HepG2 (cell line): ENCODE results near the gene CORO7. TPM values are rescaled to one million over a fixed set of nuclear protein-coding genes. Genes with fewer than 3 reads are reported as not detected.
A peak's percentile ranks its signal among the peaks of the same experiment; 100 is the strongest.

Experiments
- ATAC-seq: fragments of 200-7000 bp; cut with Tn5 transposase; 3 replicates; pipeline ENCODE4 v1.9.1; 2020; ENCODE audit warnings: mild to moderate bottlenecking, moderate library complexity
- BruUV-seq: library from RNA; stranded (reverse); fragments of 400-500 nt; replicated peaks from 2 replicates; lab custom pipeline; 2021; lab: Mats Ljungman, UMichigan
- CTCF ChIA-PET: fragments of 300-600 bp; formaldehyde crosslinking; extraction: SDS; loops from one replicate; lab custom pipeline; 2021; ENCODE audit warnings: low total read pairs, inconsistent platforms, low intra/inter-chr PET ratio; lab: Yijun Ruan, JAX
- POLR2A ChIA-PET: fragments of 350-600 bp; sonication (Branson Sonifier 250); formaldehyde crosslinking; loops from one replicate; lab custom pipeline; 2020; ENCODE audit warnings: antibody characterized with exemption, inconsistent platforms; lab: Yijun Ruan, JAX
- DNase-seq: peaks from one replicate; pipeline ENCODE4 v3.0.0-alpha.2; 2015; ENCODE audit warnings: low spot score
- FAIRE-seq: peaks from 3 replicates; lab custom pipeline; 2011; peaks lifted over from hg19 to GRCh38; lab: Jason Lieb, UNC
- H2AFZ ChIP-seq: one replicate; pipeline ENCODE4 v1.6.1; 2011; ENCODE audit warnings: low read length, inconsistent platforms
- H3K27ac ChIP-seq: fragments of 300-600 bp; 3 replicates; pipeline ENCODE4 v1.8.0; 2011; ENCODE audit warnings: mixed run types, mild to moderate bottlenecking, mixed read lengths, low read length, inconsistent platforms; ENCODE audit not compliant: insufficient read depth; ENCODE audit errors: extremely low read length
- H3K27me3 ChIP-seq, 2 experiments: fragments of 200-600 bp in 1 of 2; 2 replicates in 1 of 2; 3 replicates in 1 of 2; pipeline versions ENCODE4 v1.6.0 to v1.8.0; 2011; ENCODE audit warnings: low read length in 2 of 2, mild to moderate bottlenecking in 2 of 2, moderate library complexity in 2 of 2, inconsistent platforms in 1 of 2; ENCODE audit not compliant: insufficient read depth in 2 of 2, control insufficient read depth in 1 of 2
- H3K36me3 ChIP-seq, 2 experiments: fragments of 200-600 bp in 1 of 2; replicated peaks in 1 of 2; 2 replicates in 1 of 2; 3 replicates in 1 of 2; pipeline versions ENCODE4 v1.5.1 to v1.8.0; 2011; ENCODE audit warnings: low read length in 2 of 2, inconsistent platforms in 1 of 2; ENCODE audit not compliant: insufficient read depth in 2 of 2, control insufficient read depth in 1 of 2
- H3K4me1 ChIP-seq: 2 replicates; pipeline ENCODE4 v1.5.1; 2012; ENCODE audit warnings: low read length, inconsistent platforms; ENCODE audit not compliant: insufficient read depth
- H3K4me2 ChIP-seq: 2 replicates; pipeline ENCODE4 v1.6.0; 2011; ENCODE audit warnings: low read depth, low read length, inconsistent platforms
- H3K4me3 ChIP-seq, 3 experiments: fragments of 200-600 bp in 1 of 3; sonication (generic), shearing (Covaris generic) in 1 of 3; replicated peaks in 1 of 3; 2 replicates each; pipeline ENCODE4 v1.5.1; 2011 to 2016; ENCODE audit warnings: low read length in 3 of 3, inconsistent platforms in 2 of 3, low read depth in 2 of 3, mild to moderate bottlenecking in 2 of 3, control low read depth in 1 of 3, mixed read lengths in 1 of 3; ENCODE audit not compliant: insufficient read depth in 1 of 3
- H3K79me2 ChIP-seq: one replicate; pipeline ENCODE4 v1.6.1; 2011; ENCODE audit warnings: low read length, inconsistent platforms; ENCODE audit not compliant: insufficient read depth
- H3K9ac ChIP-seq: 2 replicates; pipeline ENCODE4 v1.6.0; 2011; ENCODE audit warnings: mild to moderate bottlenecking, low read depth, low read length, inconsistent platforms; ENCODE audit not compliant: insufficient read depth
- H3K9me3 ChIP-seq: 2 replicates; pipeline ENCODE4 v1.5.1; 2012; ENCODE audit warnings: mild to moderate bottlenecking, low read length
- H4K20me1 ChIP-seq: 2 replicates; pipeline ENCODE4 v1.6.0; 2011; ENCODE audit warnings: inconsistent platforms, mild to moderate bottlenecking, low read length, moderate library complexity; ENCODE audit not compliant: insufficient read depth
- CEBPG ChIP-seq: IDR thresholded peaks from 2 replicates; pipeline ENCODE4 v1.6.1; 2016
- GFI1 ChIP-seq: sonication (generic); formaldehyde crosslinking; IDR thresholded peaks from 2 replicates; pipeline ENCODE4 v1.5.0; 2020; ENCODE audit warnings: missing genetic modification reagents, mild to moderate bottlenecking, borderline replicate concordance
- MED1 ChIP-seq: sonication (generic); formaldehyde crosslinking; IDR thresholded peaks from 2 replicates; pipeline ENCODE4 v1.4.0; 2020; ENCODE audit warnings: missing genetic modification reagents
- MEF2D ChIP-seq: sonication (generic); formaldehyde crosslinking; IDR thresholded peaks from 2 replicates; pipeline ENCODE4 v1.5.1; 2020; ENCODE audit warnings: mild to moderate bottlenecking, missing genetic modification reagents
- PBX2 ChIP-seq: IDR thresholded peaks from 2 replicates; pipeline ENCODE4 v1.6.1; 2016; ENCODE audit warnings: control low read depth
- REXO4 ChIP-seq: sonication (generic); formaldehyde crosslinking; IDR thresholded peaks from 2 replicates; pipeline ENCODE4 v1.8.0; 2022; ENCODE audit warnings: missing genetic modification reagents, mild to moderate bottlenecking, borderline replicate concordance
- SIN3A ChIP-seq: IDR thresholded peaks from 2 replicates; pipeline ENCODE4 v1.6.1; 2011; ENCODE audit warnings: low read depth, mild to moderate bottlenecking, control low read depth, low read length, borderline replicate concordance
- SMAD9 ChIP-seq: sonication (generic); formaldehyde crosslinking; IDR thresholded peaks from 2 replicates; pipeline ENCODE4 v1.5.1; 2020; ENCODE audit warnings: mild to moderate bottlenecking, missing genetic modification reagents
- ZBTB39 ChIP-seq: sonication (generic); formaldehyde crosslinking; IDR thresholded peaks from 2 replicates; pipeline ENCODE4 v1.5.0; 2020; ENCODE audit warnings: missing genetic modification reagents
- ZNF468 ChIP-seq: sonication (generic); formaldehyde crosslinking; IDR thresholded peaks from 2 replicates; pipeline ENCODE4 v1.8.0; 2022; ENCODE audit warnings: mild to moderate bottlenecking, moderate library complexity, missing genetic modification reagents
- ZNF563 ChIP-seq: sonication (generic); formaldehyde crosslinking; IDR thresholded peaks from 2 replicates; pipeline ENCODE4 v1.8.0; 2022; ENCODE audit warnings: mild to moderate bottlenecking, moderate library complexity, missing genetic modification reagents
- ZNF644 ChIP-seq: IDR thresholded peaks from 2 replicates; pipeline ENCODE4 v1.6.1; 2016; ENCODE audit warnings: low read depth
- ZNF777 ChIP-seq: sonication (generic); formaldehyde crosslinking; IDR thresholded peaks from 2 replicates; pipeline ENCODE4 v1.4.0; 2020; ENCODE audit warnings: missing genetic modification reagents
- WGBS: methylation state at CpG from one replicate; pipeline ENCODE4 v1.1.6; 2017; ENCODE audit warnings: low lambda C conversion rate; 5-methylcytosine and 5-hydroxymethylcytosine counted together
- in situ Hi-C: cut with HindIII; loops from 2 replicates; pipeline ENCODE4 v1.10.0; 2017; ENCODE audit warnings: low pct_unique_long_range_greater_than_20kb; ENCODE audit not compliant: extremely low pct_ligation_motif_present
- intact Hi-C: fragments of 100-400 bp; cut with micrococcal nuclease; formaldehyde crosslinking; loops from one replicate; pipeline ENCODE4 v1.10.0; 2022; ENCODE audit not compliant: unreplicated experiment
- polyA plus RNA-seq, 8 experiments: library from polyadenylated mRNA; depleted of rRNA in 3 of 8; stranded (reverse) in 7 of 8; unstranded in 1 of 8; fragments of >200 nt; fragmentation: Illumina TruSeq in 4 of 8; extraction: Trizol in 4 of 8; gene quantifications; 2 replicates each; pipeline versions ENCODE4 v1.2.1 to v1.2.3, GENCODE V29; 2011 to 2016; ENCODE audit warnings: low read depth in 4 of 8, missing spikeins in 1 of 8, mixed read lengths in 1 of 8; ENCODE audit not compliant: insufficient read depth in 1 of 8
- total RNA-seq, 5 experiments: library from RNA; depleted of rRNA; stranded (reverse); fragments of >200 nt; fragmentation: Illumina TruSeq; extraction: Trizol; gene quantifications; 2 replicates each; pipeline ENCODE4 v1.2.3, GENCODE V29; 2016; ENCODE audit warnings: low read depth in 1 of 5

CORO7 gene
- total and polyA plus RNA-seq, 2 of the 13 experiments (the other 11 are each of a cell fraction or from before 2014, with no cell fraction given), result 9.9 to 14.3 TPM

GRCh38 chr16:4386451-4386805 lies 30.0 kb downstream of the CORO7 start:
- Histone ChIP-seq H3K4me1 (peaks cover 20% of the 10 kb centered on the region), H3K79me2 (no peaks in the 10 kb centered on the region), H3K36me3 (peaks cover 4 to 11% of the 10 kb centered on the region in 2 experiments; a peak in 4 of 5 replicates), H3K9me3 (no peaks in the 10 kb centered on the region), H3K9ac (no peak overlapping the region), H2AFZ (no peak overlapping the region), H4K20me1 (peaks cover 8% of the 10 kb centered on the region)
- ATAC-seq (peak; percentile 2; the same call in 2 of the 3 replicates), DNase-seq (no peak), FAIRE-seq (no peak)
- POLR2A ChIA-PET, result interaction anchor here (1.4 to 1.7 kb wide), 3 partner anchors 13 to 76 kb away, joined by 3 to 6 read pairs (median 3); no protein-coding TSS in a partner anchor
- intact Hi-C loops (no loop called here), in situ Hi-C loops (loop anchor here (5.0 kb wide), 1 partner anchor 34 kb away; the partner anchor contains the start of gene PAM16)
- TF ChIP-seq PBX2 (no peak), REXO4 (CRISPR knock-in tag) (no peak), ZNF777 (CRISPR knock-in tag) (no peak), MED1 (CRISPR knock-in tag) (no peak), CEBPG (no peak), ZNF644 (CRISPR knock-in tag) (no peak), ZNF563 (CRISPR knock-in tag) (no peak), SMAD9 (CRISPR knock-in tag) (no peak), ZBTB39 (CRISPR knock-in tag) (no peak), ZNF468 (no peak), SIN3A (no peak), MEF2D (CRISPR knock-in tag) (no peak), GFI1 (no peak)
- TF ChIP-seq, all 625 proteins: peak for 0
- Histone ChIP-seq H3K4me3 (no peak overlapping the region), H3K4me2 (no peak overlapping the region), H3K27me3 (no peaks in the 10 kb centered on the region), H3K27ac (no peak overlapping the region)
- BruUV-seq, result no TSS peak
- WGBS, result 91% methylated on average over 5 of the region's 8 CpGs
- CTCF ChIA-PET, result no interaction called here
